Rectal smooth muscle tissue (tissue), 1 donor: Measurements from ENCODE around the gene ST3GAL6.

Experiments
- H3K27ac ChIP-seq: one replicate; pipeline ENCODE4 v1.7.0; 2013; ENCODE audit warnings: low read depth, low read length, inconsistent platforms
- H3K27me3 ChIP-seq: one replicate; pipeline ENCODE4 v1.7.0; 2013; ENCODE audit warnings: low read length; ENCODE audit not compliant: control insufficient read depth, insufficient read depth
- H3K36me3 ChIP-seq: one replicate; pipeline ENCODE4 v1.7.0; 2013; ENCODE audit warnings: low read length; ENCODE audit not compliant: control insufficient read depth, insufficient read depth
- H3K4me1 ChIP-seq: one replicate; pipeline ENCODE4 v1.7.0; 2013; ENCODE audit warnings: low read length; ENCODE audit not compliant: control insufficient read depth, insufficient read depth
- H3K4me3 ChIP-seq: one replicate; pipeline ENCODE4 v1.7.0; 2013; ENCODE audit warnings: low read length
- H3K9ac ChIP-seq: one replicate; pipeline ENCODE4 v1.7.0; 2013; ENCODE audit warnings: low read length

The ST3GAL6 gene

GRCh38 chr3:98763076-98763475 lies at the start of gene ST3GAL6:
TSS of gene ST3GAL6 (plus strand) at chr3:98763340. CDS start at chr3:98768441, 5,101 bp downstream.
- Histone ChIP-seq H3K27ac (no peak within 1 kb of the TSS), H3K4me1 (no peaks in the 10 kb centered on the region)

GRCh38 chr3:98713984-98714383 lies 49.2 kb upstream of the ST3GAL6 start:
- Histone ChIP-seq H3K4me1 (no peaks in the 10 kb centered on the region), H3K36me3 (no peaks in the 10 kb centered on the region), H3K4me3 (no peak overlapping the region), H3K27me3 (no peaks in the 10 kb centered on the region), H3K27ac (no peak overlapping the region), H3K9ac (no peak overlapping the region)

More at GRCh38 chr3:98763076-98763475, at the start of gene ST3GAL6:
- H3K36me3 ChIP-seq: no peaks in the 10 kb centered on the region
- H3K9ac ChIP-seq: no peak within 1 kb of the TSS
- H3K4me3 ChIP-seq: peak within 1 kb of the TSS; percentile 44
- no peaks in the 10 kb centered on the region for H3K27me3 ChIP-seq

GRCh38 chr3:98717584-98717983 lies 45.6 kb upstream of the ST3GAL6 start:
- Histone ChIP-seq H3K27me3 (no peaks in the 10 kb centered on the region), H3K36me3 (no peaks in the 10 kb centered on the region), H3K4me1 (no peaks in the 10 kb centered on the region), H3K27ac (no peak overlapping the region), H3K9ac (no peak overlapping the region), H3K4me3 (no peak overlapping the region)

- Histone ChIP-seq H3K4me1 (no peaks in the 10 kb centered on the region), H3K27ac (no peak overlapping the region)
Measured at GRCh38 chr3:98718730-98719129, 44.4 kb upstream of the ST3GAL6 start.

GRCh38 chr3:98721776-98722175 lies 41.4 kb upstream of the ST3GAL6 start:
- Histone ChIP-seq H3K9ac (no peak overlapping the region), H3K27ac (no peak overlapping the region), H3K4me1 (no peaks in the 10 kb centered on the region), H3K36me3 (no peaks in the 10 kb centered on the region), H3K27me3 (no peaks in the 10 kb centered on the region), H3K4me3 (no peak overlapping the region)

More at GRCh38 chr3:98718730-98719129, 44.4 kb upstream of the ST3GAL6 start:
- no peaks in the 10 kb centered on the region for H3K27me3 ChIP-seq
- no peaks in the 10 kb centered on the region for H3K36me3 ChIP-seq
- no peak overlapping the region for H3K4me3 ChIP-seq
- no peak overlapping the region for H3K9ac ChIP-seq

- no peaks in the 10 kb centered on the region for H3K36me3 ChIP-seq
- H3K4me1 ChIP-seq: no peaks in the 10 kb centered on the region
- no peak overlapping the region for H3K27ac ChIP-seq
- no peaks in the 10 kb centered on the region for H3K27me3 ChIP-seq
- H3K4me3 ChIP-seq: no peak overlapping the region
- H3K9ac ChIP-seq: no peak overlapping the region
Measured at GRCh38 chr3:98722389-98722788, 40.8 kb upstream of the ST3GAL6 start.

- Histone ChIP-seq H3K4me3 (no peak overlapping the region), H3K27ac (no peak overlapping the region), H3K4me1 (no peaks in the 10 kb centered on the region)
Measured at GRCh38 chr3:98725352-98725751, 37.8 kb upstream of the ST3GAL6 start.

GRCh38 chr3:98726084-98726483 lies 37.1 kb upstream of the ST3GAL6 start:
- Histone ChIP-seq H3K27ac (no peak overlapping the region), H3K4me1 (no peaks in the 10 kb centered on the region), H3K9ac (no peak overlapping the region), H3K36me3 (no peaks in the 10 kb centered on the region), H3K27me3 (no peaks in the 10 kb centered on the region), H3K4me3 (no peak overlapping the region)

More at GRCh38 chr3:98725352-98725751, 37.8 kb upstream of the ST3GAL6 start:
- H3K36me3 ChIP-seq: no peaks in the 10 kb centered on the region
- no peaks in the 10 kb centered on the region for H3K27me3 ChIP-seq
- H3K9ac ChIP-seq: no peak overlapping the region

GRCh38 chr3:98727638-98728037 lies 35.5 kb upstream of the ST3GAL6 start:
- no peaks in the 10 kb centered on the region for H3K27me3 ChIP-seq
- H3K36me3 ChIP-seq: no peaks in the 10 kb centered on the region
- H3K4me1 ChIP-seq: no peaks in the 10 kb centered on the region
- no peak overlapping the region for H3K4me3 ChIP-seq
- no peak overlapping the region for H3K27ac ChIP-seq
- no peak overlapping the region for H3K9ac ChIP-seq

- Histone ChIP-seq H3K9ac (no peak overlapping the region), H3K27ac (no peak overlapping the region), H3K4me3 (no peak overlapping the region), H3K36me3 (no peaks in the 10 kb centered on the region), H3K27me3 (peaks cover 2% of the 10 kb centered on the region), H3K4me1 (no peaks in the 10 kb centered on the region)
Measured at GRCh38 chr3:98728672-98729071, 34.5 kb upstream of the ST3GAL6 start.

GRCh38 chr3:98730338-98730737 lies 32.8 kb upstream of the ST3GAL6 start:
- no peak overlapping the region for H3K4me3 ChIP-seq
- no peak overlapping the region for H3K9ac ChIP-seq
- no peaks in the 10 kb centered on the region for H3K36me3 ChIP-seq
- H3K27ac ChIP-seq: no peak overlapping the region
- H3K27me3 ChIP-seq: peaks cover 2% of the 10 kb centered on the region
- peaks cover 7% of the 10 kb centered on the region for H3K4me1 ChIP-seq

GRCh38 chr3:98730886-98731537 lies 32.1 kb upstream of the ST3GAL6 start:
- Histone ChIP-seq H3K36me3 (no peaks in the 10 kb centered on the region), H3K27ac (no peak overlapping the region), H3K9ac (no peak overlapping the region), H3K4me1 (peaks cover 7% of the 10 kb centered on the region), H3K4me3 (no peak overlapping the region), H3K27me3 (peaks cover 2% of the 10 kb centered on the region)

- no peaks in the 10 kb centered on the region for H3K36me3 ChIP-seq
- peak overlapping the region; percentile 68 for H3K4me3 ChIP-seq
- H3K27me3 ChIP-seq: peaks cover 2% of the 10 kb centered on the region
- H3K27ac ChIP-seq: peak overlapping the region; percentile 45
- H3K9ac ChIP-seq: no peak overlapping the region
- H3K4me1 ChIP-seq: peaks cover 7% of the 10 kb centered on the region
Measured at GRCh38 chr3:98731720-98732285, 31.3 kb upstream of the ST3GAL6 start.
